Caki2 (cell line): ENCODE results near the gene ZDHHC21. TPM values are rescaled to one million over a fixed set of nuclear protein-coding genes. Genes with fewer than 3 reads are reported as not detected.

Experiments used
- DNase-seq: peaks from one replicate; pipeline ENCODE4 v3.0.0-alpha.2; 2015; ENCODE audit warnings: low read depth
- in situ Hi-C: cut with HindIII; loops from 2 replicates; pipeline ENCODE4 v1.10.0; 2016; ENCODE audit warnings: low sequenced_read_pairs, low pct_unique_long_range_greater_than_20kb, mixed read lengths
- total RNA-seq: library from RNA; depleted of rRNA; stranded (reverse); fragments of >200 nt; shearing (Covaris generic); gene quantifications from 2 replicates; pipeline ENCODE4 v1.2.3, GENCODE V29; 2014; ENCODE audit warnings: low replicate concordance; rRNA removed

Gene ZDHHC21
- total RNA-seq, 1 experiment from 2014 or later, result 1.8 TPM

- in situ Hi-C loops, result no loop called here
- no peak for DNase-seq
Measured at GRCh38 chr9:14563902-14564624, 129.2 kb downstream of the ZDHHC21 start.

GRCh38 chr9:14561929-14562405 is 131.3 kb downstream of the ZDHHC21 start:
- in situ Hi-C loops, result no loop called here
- no peak for DNase-seq

Other genes starting within 250 kb of the ZDHHC21 start
- not detected in 2 replicates for gene CER1, start 29.3 kb upstream of the ZDHHC21 start, total RNA-seq
- gene FREM1, start 217.0 kb upstream of the ZDHHC21 start, total RNA-seq, result not detected in 2 replicates